Measurements from ENCODE around the gene PTPRF.

PTPRF gene

DNA sequence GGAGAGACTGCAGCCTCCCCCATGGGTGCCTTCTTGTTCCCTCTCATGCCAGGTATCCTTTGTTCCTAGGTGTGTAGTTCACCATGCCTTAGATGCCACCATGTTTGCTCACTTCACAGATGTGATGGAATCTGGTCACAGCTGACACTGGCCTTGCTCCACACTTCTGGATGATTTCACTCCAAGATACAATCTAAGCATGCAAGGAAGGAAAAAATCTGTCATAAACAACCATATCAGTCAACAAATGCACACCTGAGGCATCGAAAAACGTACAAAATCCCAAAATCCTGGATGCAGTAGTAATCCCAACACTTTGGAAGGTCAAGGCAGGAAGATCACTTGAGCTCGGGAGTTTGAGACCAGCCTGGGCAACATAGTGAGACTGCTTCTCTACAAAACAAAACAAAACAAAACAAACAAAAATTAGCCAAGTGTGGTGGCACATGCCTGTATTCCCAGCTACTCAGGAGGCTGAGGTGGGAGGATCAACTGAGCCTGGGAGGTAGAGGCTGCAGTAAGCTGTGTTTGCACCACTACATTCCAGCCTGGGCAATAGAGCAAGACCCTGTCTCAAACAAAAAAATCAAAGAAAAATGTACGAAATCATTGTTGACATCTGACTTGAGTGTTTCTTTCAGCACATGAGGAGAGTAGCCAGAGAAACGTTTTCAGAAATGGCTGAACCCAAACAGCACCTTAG lies 17.1 kb upstream of the PTPRF start:
- H3K4me3 ChIP-seq (ENCODE audit: low read depth in 1 of 2, low read length in 2 of 2) = no peak overlapping the region
- H3K4me1 ChIP-seq (ENCODE audit: control insufficient read depth in 1 of 2, insufficient read depth in 2 of 2, low read length in 2 of 2) = no peaks in the 10 kb centered on the region
- no peak overlapping the region for H3K27ac ChIP-seq (ENCODE audit: low read length)
- H3K27me3 ChIP-seq (ENCODE audit: low read depth, low read length) = no peaks in the 10 kb centered on the region
- H3K36me3 ChIP-seq (ENCODE audit: control insufficient read depth in 1 of 2, insufficient read depth in 2 of 2, low read length in 2 of 2) = no peaks in the 10 kb centered on the region
- peaks cover 0 to 3% of the 10 kb centered on the region in 2 donors for H3K9me3 ChIP-seq (ENCODE audit: control insufficient read depth in 1 of 2, low read length in 2 of 2)

DNA sequence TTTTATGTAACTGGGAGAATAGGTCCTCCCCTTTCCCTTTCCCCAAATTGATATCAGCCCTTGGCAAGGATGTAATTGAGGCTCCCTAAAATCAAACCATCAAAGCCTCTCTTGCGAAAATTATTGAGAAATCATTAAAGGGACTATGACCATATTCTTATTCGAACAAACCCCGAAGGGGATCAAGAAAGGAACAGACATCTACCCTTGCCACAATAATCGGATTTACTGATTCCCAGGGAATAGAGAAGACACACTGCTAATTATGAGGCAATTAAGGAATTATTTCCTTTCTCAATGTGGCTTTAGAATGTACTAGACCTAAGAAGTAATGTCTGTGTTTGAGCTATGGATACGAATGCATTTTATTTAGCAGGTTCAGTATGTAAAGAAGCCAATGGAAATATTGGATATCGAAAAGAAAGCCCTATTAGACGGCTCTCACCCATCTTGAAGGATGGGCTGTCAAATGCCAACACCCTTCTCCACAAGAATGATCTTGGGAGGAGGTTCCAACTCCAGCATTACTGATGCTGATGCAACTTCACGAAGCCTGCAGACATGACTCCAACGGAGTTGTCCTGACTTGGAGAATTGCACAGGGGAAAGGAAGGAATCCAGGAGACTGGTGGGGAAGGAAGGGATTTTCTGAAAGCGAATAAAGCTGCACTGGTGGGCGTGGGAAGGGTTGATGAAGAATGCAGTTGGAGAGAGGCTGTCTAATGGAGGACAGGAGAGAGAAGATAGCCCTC lies 11.6 kb upstream of the PTPRF start:
- Histone ChIP-seq H3K9me3 (ENCODE audit: control insufficient read depth in 1 of 2, low read length in 2 of 2) (no peaks in the 10 kb centered on the region), H3K4me1 (ENCODE audit: control insufficient read depth in 1 of 2, insufficient read depth in 2 of 2, low read length in 2 of 2) (no peaks in the 10 kb centered on the region), H3K27ac (ENCODE audit: low read length) (no peak overlapping the region), H3K27me3 (ENCODE audit: low read depth, low read length) (peaks cover 4% of the 10 kb centered on the region), H3K4me3 (ENCODE audit: low read depth in 1 of 2, low read length in 2 of 2) (no peak overlapping the region), H3K36me3 (ENCODE audit: control insufficient read depth in 1 of 2, insufficient read depth in 2 of 2, low read length in 2 of 2) (no peaks in the 10 kb centered on the region)

DNA sequence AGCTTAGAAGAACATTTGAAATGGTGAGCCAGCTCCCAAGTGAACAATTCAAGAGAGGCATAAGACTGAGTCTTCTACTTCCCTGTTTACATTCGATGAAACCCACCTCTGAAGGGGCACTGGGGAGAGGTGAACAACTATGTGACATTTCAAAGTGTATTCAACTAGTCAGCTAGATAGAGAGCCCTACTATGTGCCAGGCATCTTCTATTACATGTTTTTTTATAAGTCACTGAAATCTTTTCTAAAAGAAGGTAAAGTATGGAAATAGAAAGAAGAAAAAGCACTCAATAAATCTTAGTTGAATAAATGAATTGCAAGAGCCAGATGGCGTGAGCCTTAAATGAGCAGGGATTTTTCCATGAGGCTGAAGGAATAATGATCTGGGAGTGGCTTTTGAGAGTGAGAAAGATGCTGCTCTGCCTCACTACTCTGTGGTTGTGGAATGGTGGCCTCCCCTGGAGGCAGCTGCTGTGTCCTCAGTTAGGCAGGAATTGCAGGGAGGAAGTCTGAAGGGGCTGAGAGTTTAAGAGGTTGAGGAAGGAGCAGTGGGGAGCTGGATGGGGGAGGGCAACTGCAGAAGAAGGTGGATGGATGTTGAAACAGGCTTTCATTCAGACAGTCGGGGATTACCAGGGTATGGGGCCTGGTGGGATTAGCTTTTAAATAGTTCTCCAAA lies 10.4 kb upstream of the PTPRF start:
- Histone ChIP-seq H3K9me3 (ENCODE audit: control insufficient read depth in 1 of 2, low read length in 2 of 2) (no peaks in the 10 kb centered on the region), H3K27ac (ENCODE audit: low read length) (no peak overlapping the region), H3K4me1 (ENCODE audit: control insufficient read depth in 1 of 2, insufficient read depth in 2 of 2, low read length in 2 of 2) (no peaks in the 10 kb centered on the region), H3K36me3 (ENCODE audit: control insufficient read depth in 1 of 2, insufficient read depth in 2 of 2, low read length in 2 of 2) (no peaks in the 10 kb centered on the region), H3K4me3 (ENCODE audit: low read depth in 1 of 2, low read length in 2 of 2) (no peak overlapping the region), H3K27me3 (ENCODE audit: low read depth, low read length) (peaks cover 4% of the 10 kb centered on the region)

DNA sequence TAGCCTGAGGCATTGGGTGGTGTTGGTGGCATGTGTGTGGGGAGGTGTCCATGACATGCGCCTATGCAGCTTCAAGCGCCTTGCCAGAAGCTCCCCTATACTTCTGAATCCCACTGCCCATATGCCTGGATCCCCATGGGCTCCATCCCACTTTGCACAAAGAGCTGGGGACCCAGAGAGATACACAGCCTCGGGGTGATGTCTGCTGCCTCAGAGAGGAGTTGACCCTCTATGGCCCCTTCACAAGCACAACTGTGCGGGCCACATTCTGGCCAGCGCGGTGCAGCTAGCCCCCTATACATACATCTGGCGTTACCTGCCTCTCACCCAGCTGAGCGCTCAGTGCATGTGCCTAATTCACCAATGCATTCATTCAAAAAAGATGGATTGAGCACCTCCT lies 9.6 kb upstream of the PTPRF start:
- no peaks in the 10 kb centered on the region for H3K4me1 ChIP-seq (ENCODE audit: control insufficient read depth in 1 of 2, insufficient read depth in 2 of 2, low read length in 2 of 2)
- no peaks in the 10 kb centered on the region for H3K36me3 ChIP-seq (ENCODE audit: control insufficient read depth in 1 of 2, insufficient read depth in 2 of 2, low read length in 2 of 2)
- H3K27me3 ChIP-seq (ENCODE audit: low read depth, low read length) = peaks cover 4% of the 10 kb centered on the region
- H3K4me3 ChIP-seq (ENCODE audit: low read depth in 1 of 2, low read length in 2 of 2) = no peak overlapping the region
- no peaks in the 10 kb centered on the region for H3K9me3 ChIP-seq (ENCODE audit: control insufficient read depth in 1 of 2, low read length in 2 of 2)
- no peak overlapping the region for H3K27ac ChIP-seq (ENCODE audit: low read length)

DNA sequence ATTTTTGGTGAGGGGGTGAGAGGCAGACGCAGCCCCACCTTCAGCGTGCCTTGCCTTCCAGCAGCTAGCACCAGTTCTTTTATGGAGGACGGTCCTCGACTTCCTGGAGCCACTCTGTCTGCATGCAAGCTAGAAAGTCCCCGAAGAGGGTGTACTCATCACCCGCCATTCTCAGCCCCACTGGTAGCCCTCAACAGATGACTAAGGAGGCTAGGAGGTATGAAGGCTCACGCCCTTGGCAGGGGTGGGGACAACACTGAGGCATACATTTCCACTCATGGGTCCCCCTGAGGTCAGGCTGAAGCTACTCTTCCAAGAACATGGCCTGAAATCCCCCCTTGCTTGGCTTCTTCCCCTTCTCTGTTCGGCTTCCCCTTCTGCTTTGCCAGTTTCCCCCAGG lies 8.9 kb upstream of the PTPRF start:
- Histone ChIP-seq H3K27ac (ENCODE audit: low read length) (no peak overlapping the region), H3K4me3 (ENCODE audit: low read depth in 1 of 2, low read length in 2 of 2) (no peak overlapping the region), H3K4me1 (ENCODE audit: control insufficient read depth in 1 of 2, insufficient read depth in 2 of 2, low read length in 2 of 2) (no peaks in the 10 kb centered on the region), H3K36me3 (ENCODE audit: control insufficient read depth in 1 of 2, insufficient read depth in 2 of 2, low read length in 2 of 2) (no peaks in the 10 kb centered on the region), H3K27me3 (ENCODE audit: low read depth, low read length) (peaks cover 4% of the 10 kb centered on the region), H3K9me3 (ENCODE audit: control insufficient read depth in 1 of 2, low read length in 2 of 2) (no peaks in the 10 kb centered on the region)

DNA sequence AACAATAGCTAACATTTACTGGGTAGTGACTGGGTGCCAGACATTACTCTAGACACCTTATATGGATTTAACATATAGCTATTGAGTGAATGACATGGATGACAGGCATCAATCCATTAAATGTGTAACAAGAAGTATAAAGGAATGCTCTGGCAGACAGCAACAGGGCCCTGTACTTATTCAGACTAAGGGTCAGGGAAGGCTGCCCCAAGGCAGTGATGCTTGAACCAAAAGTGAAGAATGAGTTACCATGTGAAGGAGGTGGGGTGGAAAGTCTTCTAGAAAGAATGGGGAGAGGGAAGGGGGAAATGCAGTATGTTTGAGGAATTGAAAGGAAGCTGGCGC lies 8.3 kb upstream of the PTPRF start:
- H3K36me3 ChIP-seq (ENCODE audit: control insufficient read depth in 1 of 2, insufficient read depth in 2 of 2, low read length in 2 of 2) = no peaks in the 10 kb centered on the region
- peaks cover 4% of the 10 kb centered on the region for H3K27me3 ChIP-seq (ENCODE audit: low read depth, low read length)
- H3K4me3 ChIP-seq (ENCODE audit: low read depth in 1 of 2, low read length in 2 of 2) = no peak overlapping the region
- no peak overlapping the region for H3K27ac ChIP-seq (ENCODE audit: low read length)
- H3K4me1 ChIP-seq (ENCODE audit: control insufficient read depth in 1 of 2, insufficient read depth in 2 of 2, low read length in 2 of 2) = no peaks in the 10 kb centered on the region
- H3K9me3 ChIP-seq (ENCODE audit: control insufficient read depth in 1 of 2, low read length in 2 of 2) = no peaks in the 10 kb centered on the region

DNA sequence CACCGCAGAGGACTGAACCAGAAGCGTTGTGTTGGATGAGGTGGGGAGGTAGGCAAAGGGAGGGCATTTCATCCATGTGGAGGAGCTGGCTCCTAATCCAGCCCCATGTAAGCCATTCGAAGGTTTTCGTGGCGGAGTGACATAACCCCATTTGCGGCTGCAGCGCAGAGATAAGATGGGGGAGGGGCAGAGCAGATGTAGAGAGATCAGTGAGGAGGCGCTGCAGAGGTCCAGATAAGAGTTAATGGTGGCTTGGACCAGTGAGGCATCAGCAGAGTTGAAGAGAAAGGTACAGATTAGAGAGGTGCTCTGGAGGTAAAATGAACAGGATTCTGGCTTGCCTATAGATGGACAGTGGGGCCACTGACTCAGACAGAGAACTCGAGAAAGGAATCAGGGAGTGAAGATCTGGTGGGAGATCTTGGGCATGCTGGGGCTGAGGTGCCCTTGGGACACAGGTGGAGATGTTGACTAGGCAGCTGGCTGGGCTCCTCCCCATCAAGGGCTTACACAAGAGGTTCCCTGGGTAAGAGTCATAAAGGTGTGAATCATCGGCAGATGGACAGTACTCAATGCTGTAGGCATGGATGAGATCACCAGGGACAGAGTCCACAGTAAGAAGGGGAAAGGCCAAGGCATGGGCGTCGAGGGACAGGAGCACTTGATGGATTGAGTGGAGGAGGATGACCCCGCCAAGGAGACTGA lies 7.8 kb upstream of the PTPRF start:
- Histone ChIP-seq H3K9me3 (ENCODE audit: control insufficient read depth in 1 of 2, low read length in 2 of 2) (no peaks in the 10 kb centered on the region), H3K27ac (ENCODE audit: low read length) (no peak overlapping the region), H3K4me1 (ENCODE audit: control insufficient read depth in 1 of 2, insufficient read depth in 2 of 2, low read length in 2 of 2) (no peaks in the 10 kb centered on the region), H3K36me3 (ENCODE audit: control insufficient read depth in 1 of 2, insufficient read depth in 2 of 2, low read length in 2 of 2) (no peaks in the 10 kb centered on the region), H3K27me3 (ENCODE audit: low read depth, low read length) (peaks cover 4% of the 10 kb centered on the region), H3K4me3 (ENCODE audit: low read depth in 1 of 2, low read length in 2 of 2) (no peak overlapping the region)

DNA sequence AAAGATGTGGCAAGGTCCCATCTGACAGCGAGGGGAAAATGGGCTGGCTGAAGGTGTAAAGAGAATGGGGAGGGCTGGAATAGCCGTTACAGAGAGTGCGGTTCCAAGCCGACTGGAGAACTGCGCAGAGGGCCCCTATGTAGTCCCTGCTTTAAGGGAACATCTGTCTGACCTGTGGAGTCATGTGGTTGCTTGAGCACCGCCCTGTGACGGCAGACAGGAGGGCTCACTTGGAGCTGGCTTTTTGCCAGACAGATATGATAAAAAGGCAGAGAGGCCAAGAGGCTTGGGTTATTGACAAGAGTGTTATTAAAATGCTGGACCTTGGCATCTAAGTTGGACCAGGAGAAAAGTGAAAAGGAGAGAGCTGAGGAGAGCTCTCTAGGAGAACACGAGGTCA lies 5.9 kb upstream of the PTPRF start:
- no peaks in the 10 kb centered on the region for H3K9me3 ChIP-seq (ENCODE audit: control insufficient read depth in 1 of 2, low read length in 2 of 2)
- peaks cover 0 to 5% of the 10 kb centered on the region in 2 donors for H3K4me1 ChIP-seq (ENCODE audit: control insufficient read depth in 1 of 2, insufficient read depth in 2 of 2, low read length in 2 of 2)
- no peaks in the 10 kb centered on the region for H3K27me3 ChIP-seq (ENCODE audit: low read depth, low read length)
- H3K27ac ChIP-seq (ENCODE audit: low read length) = no peak overlapping the region
- H3K36me3 ChIP-seq (ENCODE audit: control insufficient read depth in 1 of 2, insufficient read depth in 2 of 2, low read length in 2 of 2) = no peaks in the 10 kb centered on the region
- H3K4me3 ChIP-seq (ENCODE audit: low read depth in 1 of 2, low read length in 2 of 2) = no peak overlapping the region

DNA sequence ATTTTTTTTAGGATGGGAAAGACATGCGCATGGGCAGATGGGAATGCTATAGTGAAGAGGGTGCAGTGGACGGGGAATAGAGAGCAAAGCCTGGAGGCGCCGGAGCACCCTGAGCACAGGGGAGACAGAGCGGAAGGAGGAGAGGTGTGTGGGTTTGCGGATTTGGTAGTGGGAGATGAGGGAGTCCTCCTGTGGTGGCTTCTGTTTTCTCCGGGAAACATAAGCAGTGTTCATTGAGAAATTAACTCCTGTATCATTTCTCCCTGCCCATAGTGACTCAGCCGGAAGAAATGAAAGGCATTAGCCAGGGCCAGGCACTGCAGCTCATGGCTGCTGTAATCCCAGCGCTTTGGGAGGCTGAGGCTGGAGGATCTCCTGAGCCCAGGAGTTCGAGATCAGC lies 4.7 kb upstream of the PTPRF start:
- Histone ChIP-seq H3K4me1 (ENCODE audit: control insufficient read depth in 1 of 2, insufficient read depth in 2 of 2, low read length in 2 of 2) (peaks cover 0 to 10% of the 10 kb centered on the region in 2 donors), H3K27ac (ENCODE audit: low read length) (no peak overlapping the region), H3K9me3 (ENCODE audit: control insufficient read depth in 1 of 2, low read length in 2 of 2) (no peaks in the 10 kb centered on the region), H3K36me3 (ENCODE audit: control insufficient read depth in 1 of 2, insufficient read depth in 2 of 2, low read length in 2 of 2) (no peaks in the 10 kb centered on the region), H3K4me3 (ENCODE audit: low read depth in 1 of 2, low read length in 2 of 2) (no peak overlapping the region), H3K27me3 (ENCODE audit: low read depth, low read length) (no peaks in the 10 kb centered on the region)

DNA sequence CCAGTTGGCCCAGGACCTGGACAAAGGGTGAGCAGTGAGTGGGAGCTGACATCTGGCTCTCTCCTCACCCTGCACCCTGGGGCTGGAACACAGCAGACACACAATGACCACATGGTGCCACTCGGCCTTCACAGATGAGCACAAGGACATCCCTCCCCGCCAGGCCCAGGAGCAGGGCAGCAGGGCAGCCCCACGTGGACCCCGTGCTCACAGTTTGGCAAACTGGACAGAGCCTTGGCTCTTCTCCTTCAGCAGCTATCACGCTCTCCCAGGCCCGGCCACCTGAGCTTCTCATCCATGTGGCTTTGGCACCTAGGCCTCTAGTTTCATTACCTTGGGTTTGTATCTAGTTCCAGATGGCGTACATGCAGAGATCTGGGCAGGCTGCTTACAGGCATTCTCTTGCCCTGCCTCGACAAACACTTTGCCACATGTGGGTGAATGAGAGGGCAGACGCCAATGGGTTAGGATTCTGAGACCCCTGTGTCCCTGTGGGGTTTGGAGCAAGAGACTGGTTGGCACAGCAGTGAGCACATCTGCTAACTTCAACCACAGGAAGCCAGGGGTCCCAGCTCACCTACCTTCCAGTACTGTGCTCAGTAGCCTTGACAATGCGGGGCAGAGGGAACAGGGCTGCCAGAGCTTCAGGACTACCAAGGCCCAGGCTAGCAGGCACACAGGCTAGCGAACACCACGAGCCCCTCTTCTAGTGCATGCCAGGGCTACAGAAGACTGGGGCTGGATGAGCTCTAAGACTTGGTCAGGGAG lies 3.4 kb upstream of the PTPRF start:
- H3K9me3 ChIP-seq (ENCODE audit: control insufficient read depth in 1 of 2, low read length in 2 of 2) = no peaks in the 10 kb centered on the region
- no peaks in the 10 kb centered on the region for H3K27me3 ChIP-seq (ENCODE audit: low read depth, low read length)
- H3K27ac ChIP-seq (ENCODE audit: low read length) = no peak overlapping the region
- no peak overlapping the region for H3K4me3 ChIP-seq (ENCODE audit: low read depth in 1 of 2, low read length in 2 of 2)
- peaks cover 0 to 18% of the 10 kb centered on the region in 2 donors for H3K4me1 ChIP-seq (ENCODE audit: control insufficient read depth in 1 of 2, insufficient read depth in 2 of 2, low read length in 2 of 2)
- no peaks in the 10 kb centered on the region for H3K36me3 ChIP-seq (ENCODE audit: control insufficient read depth in 1 of 2, insufficient read depth in 2 of 2, low read length in 2 of 2)

All from muscle layer of duodenum (tissue), 2 donors.